Activated CD4-positive, alpha-beta T cell treated with anti-CD3 and anti-CD28 coated beads for 24 hours (primary cell): Measurements from ENCODE around the gene UMODL1.

Experiments
- DNase-seq, 2 donors: peaks; one replicate each; pipeline ENCODE4 v3.0.0-alpha.2; 2020; ENCODE audit warnings: low read depth in 2 of 2

Gene UMODL1

DNA sequence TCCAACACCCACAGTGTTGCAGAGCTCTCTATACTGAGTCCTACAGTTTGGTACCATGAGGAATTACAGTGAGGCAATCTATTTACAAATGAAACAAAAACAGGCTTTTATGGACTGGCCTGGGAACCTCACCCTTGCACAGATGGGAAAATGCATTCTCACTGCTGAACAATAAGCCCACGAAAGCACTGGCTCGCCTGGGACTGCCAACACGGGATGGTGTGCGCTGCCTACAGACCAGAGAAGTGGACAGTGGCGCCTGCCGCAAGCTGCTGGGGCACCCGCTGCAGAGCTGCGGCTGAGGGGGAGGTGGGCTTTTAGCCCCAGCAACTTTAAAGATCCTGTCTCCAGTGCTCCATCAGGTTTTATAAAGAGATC is 119.4 kb downstream of the UMODL1 start:
- no peak for DNase-seq

- no peak for DNase-seq
Measured at GRCh38 chr21:42191064-42191463, 119.9 kb downstream of the UMODL1 start.

- DNase-seq: no peak
Measured at GRCh38 chr21:42191696-42192595, 120.8 kb downstream of the UMODL1 start.
